ENCODE measurements around the gene MRGPRF. TPM values are rescaled to one million over a fixed set of nuclear protein-coding genes. Genes with fewer than 3 reads are reported as not detected.

Gene MRGPRF
- polyA plus RNA-seq, 1 donor from 2014 or later, result not detected

DNA sequence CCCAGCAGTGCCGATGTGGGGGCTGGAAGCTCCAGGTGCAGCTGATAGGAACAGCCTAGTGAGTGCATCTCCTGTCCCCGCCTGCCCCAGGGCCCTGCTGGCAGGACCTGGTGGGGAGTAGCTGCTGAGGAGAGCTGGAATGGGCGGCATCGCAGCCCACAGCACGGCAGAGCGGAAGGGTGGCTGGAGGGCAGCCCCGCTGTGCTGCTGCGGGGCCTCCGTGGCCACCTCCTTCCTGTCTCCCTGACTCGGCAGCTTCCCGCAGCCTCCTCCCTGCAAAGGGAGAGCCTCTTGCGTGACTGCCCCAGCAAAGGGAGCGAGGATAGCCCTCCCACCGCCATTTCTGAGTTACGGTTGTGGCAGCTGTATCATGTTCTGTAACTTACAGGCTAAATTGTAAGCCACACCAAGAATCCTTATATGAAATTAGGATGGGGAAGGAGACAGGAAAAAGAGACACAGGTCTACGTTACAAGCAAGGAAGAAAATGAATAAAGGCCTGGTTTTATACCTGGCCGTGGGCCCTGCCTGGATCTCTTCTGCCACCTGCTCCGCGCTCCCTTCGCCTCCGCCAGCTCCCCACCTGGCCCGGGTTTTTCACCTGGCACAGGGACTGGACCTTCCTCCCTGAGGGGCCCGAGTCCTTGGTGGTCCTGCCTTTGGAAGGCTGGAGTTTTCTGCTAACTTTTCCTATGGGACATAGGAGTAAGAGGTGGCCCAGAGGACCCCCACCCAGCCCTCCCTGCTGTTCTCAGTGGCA, 45.6 kb upstream of the MRGPRF start:
- no peak overlapping the region for H3K27ac ChIP-seq (ENCODE audit: low read length)
- H2AFZ ChIP-seq (ENCODE audit: low read depth, low read length), result no peak overlapping the region
- H4K20me1 ChIP-seq (ENCODE audit: insufficient read depth), result no peaks in the 10 kb centered on the region
- H3K9ac ChIP-seq (ENCODE audit: low read length), result no peak overlapping the region
- H3K9me3 ChIP-seq (ENCODE audit: low read length), result no peaks in the 10 kb centered on the region
- H3K4me2 ChIP-seq (ENCODE audit: low read length), result no peak overlapping the region
- H3K36me3 ChIP-seq (ENCODE audit: insufficient read depth, low read length), result no peaks in the 10 kb centered on the region
- H3K9me2 ChIP-seq (ENCODE audit: insufficient read depth, low read length), result no peaks in the 10 kb centered on the region
- H3K27me3 ChIP-seq (ENCODE audit: insufficient read depth, low read depth, low read length), result no peaks in the 10 kb centered on the region
- no peaks in the 10 kb centered on the region for H3K79me2 ChIP-seq (replicated peaks; ENCODE audit: insufficient read depth, low read length)
- H3F3A ChIP-seq (ENCODE audit: insufficient read depth, low read length, poor library complexity, severe bottlenecking), result no peaks in the 10 kb centered on the region
- TF ChIP-seq MXI1 (conservative IDR thresholded peaks at IDR 0.05; ENCODE audit: poor library complexity, severe bottlenecking), result no peak
- TF ChIP-seq EZH2 (IDR thresholded peaks at IDR 0.05; ENCODE audit: borderline replicate concordance, insufficient read depth, low read length, poor library complexity, severe bottlenecking), result no peak
- no peak for TF ChIP-seq REST (IDR thresholded peaks at IDR 0.05; ENCODE audit: borderline replicate concordance)
- TF ChIP-seq RAD21 (conservative IDR thresholded peaks at IDR 0.05), result no peak
- no peak for TF ChIP-seq EP300 (conservative IDR thresholded peaks at IDR 0.05; ENCODE audit: poor library complexity, severe bottlenecking)
- no peak for TF ChIP-seq POLR2AphosphoS5 (IDR thresholded peaks at IDR 0.05)
- no peak for TF ChIP-seq TAF1 (IDR thresholded peaks at IDR 0.05; ENCODE audit: low read depth)
- TF ChIP-seq, protein P1, sequence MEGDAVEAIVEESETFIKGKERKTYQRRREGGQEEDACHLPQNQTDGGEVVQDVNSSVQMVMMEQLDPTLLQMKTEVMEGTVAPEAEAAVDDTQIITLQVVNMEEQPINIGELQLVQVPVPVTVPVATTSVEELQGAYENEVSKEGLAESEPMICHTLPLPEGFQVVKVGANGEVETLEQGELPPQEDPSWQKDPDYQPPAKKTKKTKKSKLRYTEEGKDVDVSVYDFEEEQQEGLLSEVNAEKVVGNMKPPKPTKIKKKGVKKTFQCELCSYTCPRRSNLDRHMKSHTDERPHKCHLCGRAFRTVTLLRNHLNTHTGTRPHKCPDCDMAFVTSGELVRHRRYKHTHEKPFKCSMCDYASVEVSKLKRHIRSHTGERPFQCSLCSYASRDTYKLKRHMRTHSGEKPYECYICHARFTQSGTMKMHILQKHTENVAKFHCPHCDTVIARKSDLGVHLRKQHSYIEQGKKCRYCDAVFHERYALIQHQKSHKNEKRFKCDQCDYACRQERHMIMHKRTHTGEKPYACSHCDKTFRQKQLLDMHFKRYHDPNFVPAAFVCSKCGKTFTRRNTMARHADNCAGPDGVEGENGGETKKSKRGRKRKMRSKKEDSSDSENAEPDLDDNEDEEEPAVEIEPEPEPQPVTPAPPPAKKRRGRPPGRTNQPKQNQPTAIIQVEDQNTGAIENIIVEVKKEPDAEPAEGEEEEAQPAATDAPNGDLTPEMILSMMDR (IDR thresholded peaks at IDR 0.05; ENCODE audit: poor library complexity, severe bottlenecking), result no peak
- no peak for TF ChIP-seq SMC3 (conservative IDR thresholded peaks at IDR 0.05; ENCODE audit: poor library complexity)
- no peak overlapping the region for H3K4me3 ChIP-seq (ENCODE audit: low read length)

GRCh38 chr11:69057801-69058200, 44.8 kb upstream of the MRGPRF start:
- H3K79me2 ChIP-seq (replicated peaks; ENCODE audit: insufficient read depth, low read length), result no peaks in the 10 kb centered on the region
- H3K4me2 ChIP-seq (ENCODE audit: low read length), result no peak overlapping the region
- H3K36me3 ChIP-seq (ENCODE audit: insufficient read depth, low read length), result no peaks in the 10 kb centered on the region
- no peak overlapping the region for H2AFZ ChIP-seq (ENCODE audit: low read depth, low read length)
- no peaks in the 10 kb centered on the region for H4K20me1 ChIP-seq (ENCODE audit: insufficient read depth)
- TF ChIP-seq, protein P1 (IDR thresholded peaks at IDR 0.05; ENCODE audit: poor library complexity, severe bottlenecking), result no peak
- TF ChIP-seq RAD21 (conservative IDR thresholded peaks at IDR 0.05), result no peak
- no peak for TF ChIP-seq POLR2AphosphoS5 (IDR thresholded peaks at IDR 0.05)
- no peak for TF ChIP-seq EZH2 (IDR thresholded peaks at IDR 0.05; ENCODE audit: borderline replicate concordance, insufficient read depth, low read length, poor library complexity, severe bottlenecking)
- TF ChIP-seq SMC3 (conservative IDR thresholded peaks at IDR 0.05; ENCODE audit: poor library complexity), result no peak
- no peak for TF ChIP-seq EP300 (conservative IDR thresholded peaks at IDR 0.05; ENCODE audit: poor library complexity, severe bottlenecking)
- no peak for TF ChIP-seq MXI1 (conservative IDR thresholded peaks at IDR 0.05; ENCODE audit: poor library complexity, severe bottlenecking)
- TF ChIP-seq TAF1 (IDR thresholded peaks at IDR 0.05; ENCODE audit: low read depth), result no peak
- no peak for TF ChIP-seq REST (IDR thresholded peaks at IDR 0.05; ENCODE audit: borderline replicate concordance)
- no peaks in the 10 kb centered on the region for H3K9me3 ChIP-seq (ENCODE audit: low read length)
- no peak overlapping the region for H3K9ac ChIP-seq (ENCODE audit: low read length)
- no peak overlapping the region for H3K27ac ChIP-seq (ENCODE audit: low read length)
- no peak overlapping the region for H3K4me3 ChIP-seq (ENCODE audit: low read length)
- no peaks in the 10 kb centered on the region for H3K27me3 ChIP-seq (ENCODE audit: insufficient read depth, low read depth, low read length)
- H3K9me2 ChIP-seq (ENCODE audit: insufficient read depth, low read length), result no peaks in the 10 kb centered on the region
- H3F3A ChIP-seq (ENCODE audit: insufficient read depth, low read length, poor library complexity, severe bottlenecking), result no peaks in the 10 kb centered on the region

Data from neural cell (in vitro differentiated cells).